ENCODE data around the gene ZNF48. TPM values are rescaled to one million over a fixed set of nuclear protein-coding genes. Genes with fewer than 3 reads are reported as not detected.

Gene ZNF48
- total RNA-seq, 1 donor from 2014 or later: 12.6 TPM

- DNase-seq (ENCODE audit: low read depth): no peak
- peak overlapping the region; percentile 87 for H3K4me3 ChIP-seq (ENCODE audit: low read depth, low read length)
- no peak for TF ChIP-seq CTCF (conservative IDR thresholded peaks at IDR 0.05; ENCODE audit: low read depth, low read length)
Observed at GRCh38 chr16:30368122-30368791, 27.0 kb upstream of the ZNF48 start.

- no peak for TF ChIP-seq CTCF (conservative IDR thresholded peaks at IDR 0.05; ENCODE audit: low read depth, low read length)
- H3K4me3 ChIP-seq (ENCODE audit: low read depth, low read length): peak overlapping the region; percentile 87
- DNase-seq (ENCODE audit: low read depth): no peak
Observed at GRCh38 chr16:30368792-30369090, 26.5 kb upstream of the ZNF48 start.

- DNase-seq (ENCODE audit: low read depth): no peak
- H3K4me3 ChIP-seq (ENCODE audit: low read depth, low read length): peak overlapping the region; percentile 87
- TF ChIP-seq CTCF (conservative IDR thresholded peaks at IDR 0.05; ENCODE audit: low read depth, low read length): no peak
Observed at GRCh38 chr16:30369091-30369937, 25.9 kb upstream of the ZNF48 start.

- no peak for TF ChIP-seq CTCF (conservative IDR thresholded peaks at IDR 0.05; ENCODE audit: low read depth, low read length)
- peak overlapping the region; percentile 87 for H3K4me3 ChIP-seq (ENCODE audit: low read depth, low read length)
- no peak for DNase-seq (ENCODE audit: low read depth)
Observed at GRCh38 chr16:30369938-30370455, 25.2 kb upstream of the ZNF48 start.

GRCh38 chr16:30370456-30371247 is 24.6 kb upstream of the ZNF48 start, which contains the start of gene TBC1D10B:
TBC1D10B (minus strand) TSS chr16:30370494; CDS start chr16:30370183, 311 bp downstream.
- TF ChIP-seq CTCF (conservative IDR thresholded peaks at IDR 0.05; ENCODE audit: low read depth, low read length): peak; percentile 33
- H3K4me3 ChIP-seq (ENCODE audit: low read depth, low read length): peak within 1 kb of the TSS; percentile 87
- peak; percentile 100 for DNase-seq (ENCODE audit: low read depth)

- TF ChIP-seq CTCF (conservative IDR thresholded peaks at IDR 0.05; ENCODE audit: low read depth, low read length): no peak
- DNase-seq (ENCODE audit: low read depth): no peak
- peak overlapping the region; percentile 61 for H3K4me3 ChIP-seq (ENCODE audit: low read depth, low read length)
Observed at GRCh38 chr16:30371248-30371816, 23.9 kb upstream of the ZNF48 start.

Measured in epithelial cell of proximal tubule (primary cell).